ENCODE results near the gene NBPF1. TPM values are rescaled to one million over a fixed set of nuclear protein-coding genes. Genes with fewer than 3 reads are reported as not detected.
"Not testable (repeated sequence)": the region's sequence is repeated elsewhere in the genome, so short reads cannot be mapped to it uniquely, and the experiment has no call there.

Gene NBPF1
- total RNA-seq, 1 experiment from 2014 or later = 27.7 TPM

GRCh38 chr1:16525769-16526168 is 87.6 kb downstream of the NBPF1 start:
- H4K8ac ChIP-seq (replicated peaks; ENCODE audit: insufficient read length, low read depth, low read length); H4K20me1 ChIP-seq (ENCODE audit: control insufficient read depth, insufficient read depth, insufficient read length); H3K79me2 ChIP-seq (ENCODE audit: insufficient read depth, low read length); H2BK5ac ChIP-seq (ENCODE audit: insufficient read length, low read length); DNase-seq; H4K5ac ChIP-seq (ENCODE audit: insufficient read length, low read depth, low read length); H3K4me1 ChIP-seq (ENCODE audit: insufficient read depth, low read length); H3T11ph ChIP-seq (ENCODE audit: low read length); H3K23me2 ChIP-seq (ENCODE audit: insufficient read length, low read depth, low read length, poor library complexity, severe bottlenecking); H3K56ac ChIP-seq (ENCODE audit: insufficient read length, low read depth, low read length); H2AFZ ChIP-seq (ENCODE audit: low read length); H3K4me1 Mint-ChIP-seq; H2BK120ac ChIP-seq (ENCODE audit: low read depth, low read length, poor library complexity, severe bottlenecking); H3K14ac ChIP-seq (ENCODE audit: insufficient read depth, low read length); H2BK12ac ChIP-seq (ENCODE audit: insufficient read length, low read depth, low read length); H3K4me2 ChIP-seq (ENCODE audit: insufficient read depth, insufficient read length, low read length); H2BK15ac ChIP-seq (ENCODE audit: low read depth, low read length); H2AK5ac ChIP-seq (ENCODE audit: insufficient read length, low read length); H3K27me3 ChIP-seq (ENCODE audit: insufficient read depth, low read length); H3K36me3 Mint-ChIP-seq (ENCODE audit: insufficient read depth in 1 of 3, low read depth in 3 of 3); H2BK20ac ChIP-seq (ENCODE audit: low read depth, low read length, poor library complexity, severe bottlenecking); H3K9me3 Mint-ChIP-seq; H3K4me3 Mint-ChIP-seq; H3K23ac ChIP-seq (ENCODE audit: insufficient read length, low read depth, low read length); H3K18ac ChIP-seq (ENCODE audit: insufficient read length, low read depth, low read length); H3K27ac ChIP-seq (ENCODE audit: insufficient read length, low read depth, low read length); H3K27ac Mint-ChIP-seq; H3K79me1 ChIP-seq (ENCODE audit: insufficient read depth, low read depth, low read length, poor library complexity, severe bottlenecking); H3K9ac ChIP-seq (ENCODE audit: extremely low read depth, insufficient read length, low read length); H4K91ac ChIP-seq (ENCODE audit: insufficient read length, low read depth, low read length); H3K9me3 ChIP-seq (ENCODE audit: control insufficient read depth, low read depth, low read length); H3K4ac ChIP-seq (ENCODE audit: low read depth, low read length): not testable (repeated sequence)
- peaks cover 20% of the 10 kb centered on the region for H3K27me3 Mint-ChIP-seq (ENCODE audit: low read depth)

DNA sequence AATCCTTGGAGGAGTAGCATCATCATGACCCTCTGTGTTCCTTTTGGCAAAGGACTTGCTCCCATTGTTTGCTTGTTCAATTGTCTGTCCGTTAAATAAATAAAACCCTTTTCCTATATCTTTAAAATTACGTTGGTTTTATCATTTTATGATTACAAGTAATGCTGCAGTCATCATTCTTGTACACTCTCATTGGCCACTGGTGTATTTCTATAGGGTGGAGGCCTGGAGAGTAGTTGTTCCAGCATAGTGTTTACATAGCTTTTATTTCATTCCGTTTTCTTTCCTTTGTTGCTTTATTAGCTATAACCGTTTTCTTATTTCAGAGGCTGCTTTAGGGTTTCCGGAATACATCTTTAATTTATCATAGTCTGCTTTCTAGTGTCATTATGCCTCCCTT is 91.7 kb downstream of the NBPF1 start:
- H3K79me1 ChIP-seq (ENCODE audit: insufficient read depth, low read depth, low read length, poor library complexity, severe bottlenecking) = not testable (repeated sequence)
- no CpG with 5 or more reads among the region's 5 CpGs for WGBS (ENCODE audit: extremely low coverage, insufficient read length, low lambda C conversion rate)
- H3K4me3 Mint-ChIP-seq = peak overlapping the region; percentile 87 to 90; a peak in 4 of 5 replicates

More for the DNA sequence above, 91.7 kb downstream of the NBPF1 start:
- peaks cover 5 to 13% of the 10 kb centered on the region in 2 experiments for H3K4me1 Mint-ChIP-seq
- H2BK15ac ChIP-seq (ENCODE audit: low read depth, low read length); H3K27me3 ChIP-seq (ENCODE audit: insufficient read depth, low read length); H4K91ac ChIP-seq (ENCODE audit: insufficient read length, low read depth, low read length); H2BK5ac ChIP-seq (ENCODE audit: insufficient read length, low read length); H3K9ac ChIP-seq (ENCODE audit: extremely low read depth, insufficient read length, low read length); H2BK20ac ChIP-seq (ENCODE audit: low read depth, low read length, poor library complexity, severe bottlenecking); H4K8ac ChIP-seq (replicated peaks; ENCODE audit: insufficient read length, low read depth, low read length); H4K5ac ChIP-seq (ENCODE audit: insufficient read length, low read depth, low read length); H3K4me1 ChIP-seq (ENCODE audit: insufficient read depth, low read length); H3K4ac ChIP-seq (ENCODE audit: low read depth, low read length); H3K27ac ChIP-seq (ENCODE audit: insufficient read length, low read depth, low read length); H2AK5ac ChIP-seq (ENCODE audit: insufficient read length, low read length); H3K9me3 ChIP-seq (ENCODE audit: control insufficient read depth, low read depth, low read length); H3K9me3 Mint-ChIP-seq; H3K23ac ChIP-seq (ENCODE audit: insufficient read length, low read depth, low read length); H2AFZ ChIP-seq (ENCODE audit: low read length); H3K36me3 Mint-ChIP-seq (ENCODE audit: insufficient read depth in 1 of 3, low read depth in 3 of 3); H3K79me2 ChIP-seq (ENCODE audit: insufficient read depth, low read length); H3K23me2 ChIP-seq (ENCODE audit: insufficient read length, low read depth, low read length, poor library complexity, severe bottlenecking); H3T11ph ChIP-seq (ENCODE audit: low read length); H3K18ac ChIP-seq (ENCODE audit: insufficient read length, low read depth, low read length); DNase-seq; H2BK12ac ChIP-seq (ENCODE audit: insufficient read length, low read depth, low read length); H3K14ac ChIP-seq (ENCODE audit: insufficient read depth, low read length); H3K27ac Mint-ChIP-seq; H3K56ac ChIP-seq (ENCODE audit: insufficient read length, low read depth, low read length); H4K20me1 ChIP-seq (ENCODE audit: control insufficient read depth, insufficient read depth, insufficient read length); H2BK120ac ChIP-seq (ENCODE audit: low read depth, low read length, poor library complexity, severe bottlenecking): not testable (repeated sequence)
- H3K27me3 Mint-ChIP-seq (ENCODE audit: low read depth) = peaks cover 32% of the 10 kb centered on the region
- peak overlapping the region; percentile 71 for H3K4me2 ChIP-seq (ENCODE audit: insufficient read depth, insufficient read length, low read length)
